Skeletal muscle tissue (tissue), 4 donors: ENCODE results near the gene MSRB3. TPM values are rescaled to one million over a fixed set of nuclear protein-coding genes. Genes with fewer than 3 reads are reported as not detected.
"Not testable (repeated sequence)": the region's sequence is repeated elsewhere in the genome, so short reads cannot be mapped to it uniquely, and the experiment has no call there.

Source experiments
- H3K27ac ChIP-seq: one replicate; pipeline ENCODE4 v1.7.0; 2013; ENCODE audit warnings: mild to moderate bottlenecking, low read depth, low read length, inconsistent platforms
- H3K27me3 ChIP-seq, 3 donors: one replicate each; pipeline ENCODE4 v1.7.0; 2013; ENCODE audit warnings: low read length in 3 of 3; ENCODE audit not compliant: control insufficient read depth in 3 of 3, insufficient read depth in 3 of 3
- H3K36me3 ChIP-seq, 3 donors: one replicate each; pipeline ENCODE4 v1.7.0; 2013; ENCODE audit warnings: low read length in 3 of 3; ENCODE audit not compliant: control insufficient read depth in 3 of 3, insufficient read depth in 3 of 3
- H3K4me1 ChIP-seq, 3 donors: one replicate each; pipeline ENCODE4 v1.7.0; 2013; ENCODE audit warnings: low read length in 3 of 3, mild to moderate bottlenecking in 3 of 3; ENCODE audit not compliant: control insufficient read depth in 3 of 3, insufficient read depth in 3 of 3
- H3K4me3 ChIP-seq, 3 donors: one replicate each; pipeline ENCODE4 v1.7.0; 2013; ENCODE audit warnings: low read length in 3 of 3
- H3K9ac ChIP-seq, 3 donors: one replicate each; pipeline ENCODE4 v1.7.0; 2013; ENCODE audit warnings: low read length in 3 of 3, mild to moderate bottlenecking in 3 of 3, moderate library complexity in 2 of 3, low read depth in 1 of 3
- H3K9me3 ChIP-seq, 3 donors: one replicate each; pipeline ENCODE4 v1.7.0; 2013; ENCODE audit warnings: low read length in 3 of 3; ENCODE audit not compliant: control insufficient read depth in 3 of 3
- total RNA-seq: library from RNA; depleted of rRNA; stranded (reverse); fragments of >200 nt; gene quantifications from one replicate; pipeline ENCODE4 v1.2.3, GENCODE V29; 2014
- donor health status: Osteomylitis.

MSRB3 gene
- total RNA-seq, 1 donor from 2014 or later: 34.4 TPM

DNA sequence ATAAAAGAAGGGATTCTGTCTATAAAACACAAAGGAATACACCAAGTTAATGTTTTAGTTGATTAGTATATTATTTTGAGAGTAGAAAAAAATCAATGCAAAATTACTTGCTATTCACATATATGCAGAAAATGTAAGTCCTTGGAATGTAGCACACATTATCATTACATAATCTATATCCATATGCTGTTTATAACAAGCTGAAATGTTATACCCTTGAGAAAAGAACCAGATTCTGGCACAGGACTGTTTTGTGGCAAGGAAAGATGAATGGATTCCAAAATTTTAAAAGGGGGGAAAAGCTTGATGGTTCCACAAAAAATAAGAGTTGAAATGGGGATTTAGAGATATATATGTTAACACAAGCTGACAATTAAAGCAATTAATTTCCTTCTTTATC lies 153.6 kb downstream of the MSRB3 start:
- H3K27me3 ChIP-seq: no peaks in the 10 kb centered on the region
- H3K27ac ChIP-seq: no peak overlapping the region
- no peak overlapping the region for H3K9ac ChIP-seq
- H3K4me1 ChIP-seq: peaks cover 0 to 4% (median 0%) of the 10 kb centered on the region in 3 donors
- H3K36me3 ChIP-seq: no peaks in the 10 kb centered on the region
- no peak overlapping the region for H3K4me3 ChIP-seq
- peaks cover 0 to 1% (median 0%) of the 10 kb centered on the region in 3 donors for H3K9me3 ChIP-seq

- no peaks in the 10 kb centered on the region for H3K27me3 ChIP-seq
- H3K9me3 ChIP-seq: no peaks in the 10 kb centered on the region
- H3K36me3 ChIP-seq: no peaks in the 10 kb centered on the region
- H3K27ac ChIP-seq: no peak overlapping the region
- H3K4me1 ChIP-seq: peaks cover 0 to 2% (median 0%) of the 10 kb centered on the region in 3 donors
- H3K9ac ChIP-seq: no peak overlapping the region
- no peak overlapping the region for H3K4me3 ChIP-seq
Observed at GRCh38 chr12:65432651-65433050, 154.2 kb downstream of the MSRB3 start.

- H3K27me3 ChIP-seq: no peaks in the 10 kb centered on the region
- no peaks in the 10 kb centered on the region for H3K9me3 ChIP-seq
- H3K4me3 ChIP-seq: no peak overlapping the region
- H3K27ac ChIP-seq: no peak overlapping the region
- no peaks in the 10 kb centered on the region for H3K36me3 ChIP-seq
- no peaks in the 10 kb centered on the region for H3K4me1 ChIP-seq
- no peak overlapping the region for H3K9ac ChIP-seq
Observed at GRCh38 chr12:65434737-65435136, 156.3 kb downstream of the MSRB3 start.

DNA sequence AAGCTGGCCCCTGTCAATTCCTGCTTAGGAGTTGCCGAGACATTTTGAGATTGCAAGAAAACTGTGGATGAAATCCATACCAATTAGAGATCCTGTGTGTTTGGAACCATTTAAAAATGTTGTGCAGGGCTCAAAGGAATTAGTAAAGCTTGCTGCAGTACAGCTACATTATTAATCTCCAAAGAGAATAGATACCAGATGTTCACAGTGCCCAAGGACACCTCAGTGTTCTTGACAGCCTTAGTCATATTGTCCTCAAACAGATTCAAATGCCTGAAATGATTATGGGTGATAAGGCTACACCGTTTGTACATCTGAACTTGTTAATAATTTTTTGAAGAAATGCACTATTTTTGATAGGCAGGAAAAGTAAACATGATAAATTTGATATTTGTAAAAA lies 164.6 kb downstream of the MSRB3 start:
- H3K9me3 ChIP-seq: no peaks in the 10 kb centered on the region
- no peaks in the 10 kb centered on the region for H3K27me3 ChIP-seq
- H3K4me1 ChIP-seq: no peaks in the 10 kb centered on the region
- no peak overlapping the region for H3K9ac ChIP-seq
- no peaks in the 10 kb centered on the region for H3K36me3 ChIP-seq
- no peak overlapping the region for H3K4me3 ChIP-seq
- H3K27ac ChIP-seq: no peak overlapping the region

DNA sequence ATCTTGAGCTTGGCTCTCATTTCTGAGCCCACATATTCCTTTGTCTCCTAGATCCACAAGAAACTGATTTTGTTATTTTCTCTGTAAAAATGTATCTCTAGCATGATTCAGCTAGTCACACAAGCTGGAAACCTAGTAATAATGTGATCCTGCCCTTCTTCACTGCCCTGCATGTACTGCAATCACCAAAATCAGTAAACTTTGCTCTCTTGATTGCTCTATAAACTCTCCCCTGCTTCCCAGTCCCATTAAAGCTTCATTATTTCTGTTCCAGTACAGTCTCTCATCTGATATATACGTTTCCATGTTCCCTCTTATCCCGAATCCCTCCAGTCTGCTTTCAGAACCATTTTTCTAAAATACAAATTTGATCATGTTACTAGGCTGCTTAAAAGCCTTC lies 166.5 kb downstream of the MSRB3 start:
- Histone ChIP-seq H3K4me3 (no peak overlapping the region), H3K9ac (no peak overlapping the region), H3K9me3 (no peaks in the 10 kb centered on the region), H3K27ac (no peak overlapping the region), H3K4me1 (no peaks in the 10 kb centered on the region), H3K36me3 (no peaks in the 10 kb centered on the region), H3K27me3 (no peaks in the 10 kb centered on the region)

GRCh38 chr12:65446901-65447300 lies 168.4 kb downstream of the MSRB3 start:
- Histone ChIP-seq H3K4me1 (no peaks in the 10 kb centered on the region), H3K9me3 (no peaks in the 10 kb centered on the region), H3K9ac (no peak overlapping the region), H3K27ac (no peak overlapping the region), H3K36me3 (no peaks in the 10 kb centered on the region), H3K27me3 (no peaks in the 10 kb centered on the region), H3K4me3 (no peak overlapping the region)

DNA sequence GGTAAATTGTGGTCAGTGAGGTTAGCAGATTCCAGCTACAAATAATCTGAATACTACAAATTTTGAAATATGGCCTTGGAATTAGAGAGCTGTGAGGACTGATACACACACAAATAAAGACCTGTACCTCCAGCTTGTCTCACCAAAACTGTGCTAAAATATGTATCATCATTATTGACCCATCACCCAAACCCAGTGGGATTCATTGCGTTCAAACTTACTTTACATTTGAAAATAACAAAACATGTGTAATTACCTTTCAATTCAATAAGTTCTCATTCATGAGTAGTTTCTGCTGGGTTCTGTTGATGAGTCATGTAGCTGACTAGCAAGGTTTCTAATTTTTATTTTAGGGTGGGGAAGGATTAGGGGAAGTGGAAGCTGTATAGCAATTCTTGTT lies 170.9 kb downstream of the MSRB3 start:
- Histone ChIP-seq H3K4me1 (no peaks in the 10 kb centered on the region), H3K9ac (no peak overlapping the region), H3K27me3 (no peaks in the 10 kb centered on the region), H3K36me3 (peaks cover 4 to 8% (median 5%) of the 10 kb centered on the region in 3 donors), H3K27ac (no peak overlapping the region), H3K4me3 (no peak overlapping the region), H3K9me3 (no peaks in the 10 kb centered on the region)

DNA sequence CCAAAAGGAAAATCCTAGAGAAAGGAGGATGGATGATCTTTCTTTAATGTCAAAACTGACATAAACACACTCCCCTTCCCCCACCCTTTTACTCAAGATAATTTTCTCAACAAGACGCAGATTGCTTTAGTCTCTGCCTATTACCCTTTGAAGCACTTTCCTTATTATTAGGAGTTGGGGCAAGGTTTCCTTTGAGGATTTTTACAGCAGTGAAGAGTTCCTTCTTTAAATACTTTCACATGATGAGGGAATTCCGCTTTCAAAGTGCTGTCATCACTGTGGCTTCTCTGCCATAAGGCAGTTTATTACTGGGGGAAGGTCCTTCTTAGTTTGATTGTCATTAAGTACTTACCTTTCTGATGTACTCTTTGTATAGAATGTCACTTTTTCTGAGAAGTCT lies 172.1 kb downstream of the MSRB3 start:
- Histone ChIP-seq H3K36me3 (peaks cover 4 to 12% (median 12%) of the 10 kb centered on the region in 3 donors), H3K27ac (no peak overlapping the region), H3K9ac (no peak overlapping the region), H3K4me1 (no peaks in the 10 kb centered on the region), H3K9me3 (no peaks in the 10 kb centered on the region), H3K27me3 (no peaks in the 10 kb centered on the region), H3K4me3 (no peak overlapping the region)

DNA sequence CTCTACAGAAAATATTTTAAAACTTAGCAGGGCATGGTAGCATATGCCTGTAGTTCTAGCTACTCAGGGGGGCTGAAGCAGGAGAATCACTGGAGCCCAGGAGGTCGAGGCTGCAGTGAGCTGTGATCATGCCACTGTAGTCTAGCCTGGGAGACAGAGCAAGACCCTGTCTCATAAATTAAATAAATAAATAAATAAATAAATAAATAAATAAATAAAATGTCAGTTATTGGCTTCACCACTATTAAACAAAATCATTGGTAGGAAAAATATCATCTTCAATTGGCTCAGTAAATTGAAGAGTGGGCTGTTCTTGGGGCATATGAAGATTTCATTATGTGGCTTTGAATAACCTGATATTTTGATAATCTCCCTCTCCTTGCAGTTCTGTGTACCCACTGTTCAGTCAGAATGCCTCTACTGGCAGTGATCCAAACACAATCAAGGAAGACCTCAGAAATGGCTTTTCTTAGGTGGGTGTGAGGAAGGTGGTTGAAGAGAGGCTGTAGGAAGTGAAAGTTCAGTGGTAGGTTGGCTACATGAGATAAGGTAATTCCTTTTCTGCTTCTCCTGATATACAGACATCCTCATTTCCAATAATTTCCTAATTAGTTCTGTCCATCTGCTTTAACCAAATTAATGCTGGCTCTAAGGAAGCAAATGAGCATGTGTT lies 175.8 kb downstream of the MSRB3 start:
- H3K36me3 ChIP-seq: peaks cover 8 to 16% (median 14%) of the 10 kb centered on the region in 3 donors
- H3K4me1 ChIP-seq: no peaks in the 10 kb centered on the region
- no peak overlapping the region for H3K27ac ChIP-seq
- no peaks in the 10 kb centered on the region for H3K9me3 ChIP-seq
- H3K4me3 ChIP-seq: no peak overlapping the region
- no peaks in the 10 kb centered on the region for H3K27me3 ChIP-seq
- no peak overlapping the region for H3K9ac ChIP-seq

GRCh38 chr12:65457341-65457740 lies 178.9 kb downstream of the MSRB3 start:
- H3K9me3 ChIP-seq, H3K9ac ChIP-seq, H3K4me3 ChIP-seq, H3K4me1 ChIP-seq, H3K27ac ChIP-seq, H3K27me3 ChIP-seq: not testable (repeated sequence)
- peaks cover 8 to 22% (median 19%) of the 10 kb centered on the region in 3 donors for H3K36me3 ChIP-seq
